Measurements from ENCODE around the gene HTT-AS.

The HTT-AS gene

DNA sequence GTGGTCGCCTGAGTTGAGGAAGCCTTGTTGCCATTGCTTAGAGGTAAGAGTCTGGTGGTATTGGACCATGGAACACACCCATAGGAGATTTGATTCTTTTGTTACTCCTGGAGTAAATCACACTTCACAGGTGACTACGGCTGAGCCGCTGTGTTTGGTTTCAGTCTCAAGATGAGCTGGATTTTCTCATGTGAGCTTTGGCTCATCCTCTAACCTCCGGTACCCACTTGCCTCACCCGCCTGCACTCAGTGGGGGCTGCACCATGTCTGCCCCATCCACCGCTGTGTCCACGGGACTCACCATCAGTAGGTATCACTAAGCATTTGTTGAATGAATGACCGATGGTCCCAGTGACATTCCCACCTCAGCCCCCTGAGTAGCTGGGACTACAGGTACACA lies 52.7 kb downstream of the HTT-AS start:
- H3K4me3 ChIP-seq (ENCODE audit: low read depth, low read length) = no peak overlapping the region
- CTCF ChIA-PET = interaction anchor here (0.6 kb wide), 1 partner anchor 23 kb away, joined by 3 read pairs; no protein-coding TSS in a partner anchor
- DNase-seq (ENCODE audit: low read depth, low spot score) = no peak
- TF ChIP-seq, protein P1, sequence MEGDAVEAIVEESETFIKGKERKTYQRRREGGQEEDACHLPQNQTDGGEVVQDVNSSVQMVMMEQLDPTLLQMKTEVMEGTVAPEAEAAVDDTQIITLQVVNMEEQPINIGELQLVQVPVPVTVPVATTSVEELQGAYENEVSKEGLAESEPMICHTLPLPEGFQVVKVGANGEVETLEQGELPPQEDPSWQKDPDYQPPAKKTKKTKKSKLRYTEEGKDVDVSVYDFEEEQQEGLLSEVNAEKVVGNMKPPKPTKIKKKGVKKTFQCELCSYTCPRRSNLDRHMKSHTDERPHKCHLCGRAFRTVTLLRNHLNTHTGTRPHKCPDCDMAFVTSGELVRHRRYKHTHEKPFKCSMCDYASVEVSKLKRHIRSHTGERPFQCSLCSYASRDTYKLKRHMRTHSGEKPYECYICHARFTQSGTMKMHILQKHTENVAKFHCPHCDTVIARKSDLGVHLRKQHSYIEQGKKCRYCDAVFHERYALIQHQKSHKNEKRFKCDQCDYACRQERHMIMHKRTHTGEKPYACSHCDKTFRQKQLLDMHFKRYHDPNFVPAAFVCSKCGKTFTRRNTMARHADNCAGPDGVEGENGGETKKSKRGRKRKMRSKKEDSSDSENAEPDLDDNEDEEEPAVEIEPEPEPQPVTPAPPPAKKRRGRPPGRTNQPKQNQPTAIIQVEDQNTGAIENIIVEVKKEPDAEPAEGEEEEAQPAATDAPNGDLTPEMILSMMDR (IDR thresholded peaks at IDR 0.05; ENCODE audit: insufficient read depth, low read length, missing control alignments) = no peak
- POLR2A ChIA-PET = no interaction called here

DNA sequence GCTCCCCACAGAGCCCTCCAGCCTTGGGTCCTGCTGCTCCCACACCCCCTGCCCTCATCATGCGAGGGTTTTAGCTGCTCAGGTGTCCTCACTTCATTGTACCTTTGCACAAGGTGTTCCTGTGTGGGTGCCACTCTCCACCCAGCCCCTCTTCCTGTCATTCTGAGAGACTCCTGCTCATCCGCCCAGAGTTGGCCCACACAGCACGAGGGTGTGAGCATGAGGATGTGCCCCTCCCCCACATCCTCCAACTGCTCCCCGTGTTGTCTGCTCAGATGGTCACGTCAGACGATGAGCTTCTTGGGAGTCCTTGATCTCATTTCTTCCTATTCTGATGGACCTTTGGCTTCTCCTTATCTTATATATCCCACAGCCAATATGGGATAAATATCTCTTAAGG lies 53.2 kb downstream of the HTT-AS start:
- no peak for DNase-seq (ENCODE audit: low read depth, low spot score)
- H3K4me3 ChIP-seq (ENCODE audit: low read depth, low read length) = no peak overlapping the region
- ChIA-PET CTCF (no interaction called here), POLR2A (no interaction called here)
- TF ChIP-seq, protein P1 (IDR thresholded peaks at IDR 0.05; ENCODE audit: insufficient read depth, low read length, missing control alignments) = no peak

DNA sequence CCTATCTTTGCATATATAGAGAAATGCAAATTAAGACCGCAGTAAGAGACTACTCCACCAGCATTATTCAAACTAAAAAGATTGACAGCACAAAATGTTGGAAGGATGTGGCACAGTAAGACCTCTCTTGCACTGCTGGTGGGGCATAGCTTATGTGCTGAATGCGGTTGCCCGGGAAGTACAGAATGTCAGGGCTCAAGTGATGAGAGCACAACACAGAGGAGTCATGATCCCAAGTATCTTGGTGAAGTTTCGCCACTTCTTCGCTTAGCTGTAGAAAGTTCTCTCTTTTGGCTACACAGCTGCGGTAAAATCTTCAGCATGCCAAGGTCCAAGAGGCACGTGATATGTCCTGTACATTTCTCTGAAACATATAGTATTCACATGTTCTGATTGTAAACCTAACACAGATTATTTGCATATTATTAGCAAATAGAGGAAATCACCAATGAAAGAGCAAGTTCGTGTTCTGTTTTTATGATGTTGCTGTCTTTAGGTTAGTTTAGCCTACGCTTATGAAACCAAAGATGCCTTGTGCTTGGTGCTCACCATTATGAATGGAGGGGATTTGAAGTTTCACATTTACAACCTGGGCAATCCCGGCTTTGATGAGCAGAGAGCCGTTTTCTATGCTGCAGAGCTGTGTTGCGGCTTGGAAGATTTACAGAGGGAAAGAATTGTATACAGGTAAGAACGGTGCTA lies 55.0 kb downstream of the HTT-AS start:
- POLR2A ChIA-PET = no interaction called here
- CTCF ChIA-PET = interaction anchor here (0.7 kb wide), 1 partner anchor 12 kb away, joined by 3 read pairs; no protein-coding TSS in a partner anchor
- DNase-seq (ENCODE audit: low read depth, low spot score) = no peak
- no peak overlapping the region for H3K4me3 ChIP-seq (ENCODE audit: low read depth, low read length)
- TF ChIP-seq, protein P1 (IDR thresholded peaks at IDR 0.05; ENCODE audit: insufficient read depth, low read length, missing control alignments) = no peak

DNA sequence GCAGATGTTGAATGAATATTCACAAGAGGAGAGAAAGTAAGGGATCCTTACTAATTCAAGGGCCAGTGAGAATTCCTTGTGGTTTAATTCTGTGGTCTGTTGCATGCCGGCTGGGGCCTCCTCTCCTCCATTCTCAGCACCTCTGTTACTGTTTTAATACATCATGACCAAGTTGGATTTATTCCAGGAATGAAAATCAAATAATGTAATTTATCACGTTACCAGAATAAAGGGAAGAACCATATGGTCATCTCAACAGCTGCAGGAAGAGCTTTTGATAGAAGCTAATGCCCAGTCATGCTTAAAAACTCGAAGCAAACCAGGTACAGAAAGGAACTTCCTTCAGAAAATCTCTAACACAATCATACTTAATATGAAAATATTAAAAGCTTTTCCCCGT lies 56.8 kb downstream of the HTT-AS start:
- H3K4me3 ChIP-seq (ENCODE audit: low read depth, low read length) = no peak overlapping the region
- ChIA-PET POLR2A (no interaction called here), CTCF (interaction anchor here (1.1 to 4.0 kb wide), 2 partner anchors 18 to 20 kb away, joined by 3 to 14 read pairs; no protein-coding TSS in a partner anchor)
- DNase-seq (ENCODE audit: low read depth, low spot score) = no peak
- TF ChIP-seq, protein P1 (IDR thresholded peaks at IDR 0.05; ENCODE audit: insufficient read depth, low read length, missing control alignments) = no peak

DNA sequence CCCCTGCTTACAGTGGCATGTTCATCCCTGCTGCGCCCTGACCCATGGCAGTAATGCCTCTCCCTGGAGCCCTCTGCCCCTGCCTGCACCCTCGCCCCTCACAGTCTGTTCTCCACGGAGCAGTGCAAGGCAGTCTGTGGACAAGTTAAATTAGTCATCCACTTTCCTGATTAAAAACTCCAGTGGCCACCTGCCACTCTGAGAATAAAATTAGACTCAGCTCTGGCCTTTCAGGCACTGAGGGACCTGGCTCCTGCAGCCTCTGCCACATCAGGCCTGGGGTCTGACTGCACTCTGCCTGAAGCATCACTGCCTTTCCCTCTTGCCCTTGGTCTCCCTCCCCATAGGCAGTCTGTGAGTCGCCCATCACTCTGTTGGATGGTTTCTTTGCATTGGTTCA lies 57.4 kb downstream of the HTT-AS start:
- no peak for DNase-seq (ENCODE audit: low read depth, low spot score)
- H3K4me3 ChIP-seq (ENCODE audit: low read depth, low read length) = no peak overlapping the region
- TF ChIP-seq, protein P1 (IDR thresholded peaks at IDR 0.05; ENCODE audit: insufficient read depth, low read length, missing control alignments) = no peak
- CTCF ChIA-PET = interaction anchor here (1.1 to 4.0 kb wide), 2 partner anchors 18 to 20 kb away, joined by 3 to 14 read pairs; no protein-coding TSS in a partner anchor
- POLR2A ChIA-PET = no interaction called here

DNA sequence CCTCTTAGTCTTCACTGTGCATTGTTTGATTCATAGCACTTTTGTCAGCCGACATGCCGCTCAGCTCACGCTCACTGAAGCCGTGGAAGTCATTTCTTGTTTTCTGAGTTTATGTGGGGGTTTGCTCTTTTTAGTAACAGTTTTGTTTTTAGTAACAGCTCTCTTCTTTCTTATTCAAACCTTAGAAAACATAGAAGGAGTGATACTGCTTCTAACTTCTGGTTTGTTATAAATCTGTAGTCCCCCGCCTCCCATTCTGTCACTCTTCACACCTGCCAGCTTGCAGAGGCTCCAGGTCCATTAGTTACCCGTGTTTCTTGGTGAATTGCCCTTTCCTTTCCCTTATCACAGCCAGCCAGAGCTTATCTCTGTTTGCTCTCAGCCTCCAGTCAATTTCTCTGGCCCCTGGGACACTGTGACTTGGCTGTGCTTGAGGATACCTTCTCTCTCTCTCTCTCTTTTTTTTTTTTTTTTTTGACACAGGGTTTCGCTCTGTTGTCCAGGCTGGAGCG lies 60.4 kb downstream of the HTT-AS start:
- TF ChIP-seq, protein P1 (IDR thresholded peaks at IDR 0.05; ENCODE audit: insufficient read depth, low read length, missing control alignments) = no peak
- H3K4me3 ChIP-seq (ENCODE audit: low read depth, low read length) = no peak overlapping the region
- no peak for DNase-seq (ENCODE audit: low read depth, low spot score)
- ChIA-PET CTCF (interaction anchor here (1.1 to 2.2 kb wide), 2 partner anchors 33 to 35 kb away, joined by 4 to 5 read pairs; no protein-coding TSS in a partner anchor), POLR2A (no interaction called here)

Measured in AG04449 (cell line).